Keratinocyte (primary cell): ENCODE data around the gene FEM1B. TPM values are rescaled to one million over a fixed set of nuclear protein-coding genes. Genes with fewer than 3 reads are reported as not detected.

Experiments used
- DNase-seq: peaks from one replicate; pipeline ENCODE4 v3.0.0-alpha.2; 2011; ENCODE audit warnings: low read depth, missing footprints, low spot score
- FAIRE-seq: peaks from 2 replicates; lab custom pipeline; 2011; peaks lifted over from hg19 to GRCh38; lab: Jason Lieb, UNC
- H2AFZ ChIP-seq: 2 replicates; pipeline ENCODE4 v1.6.0; 2012; ENCODE audit warnings: low read length, control low read depth, inconsistent platforms; ENCODE audit not compliant: control insufficient read depth
- H3K27ac ChIP-seq: 2 replicates; pipeline ENCODE4 v1.5.1; 2011; ENCODE audit warnings: low read length; ENCODE audit not compliant: control insufficient read depth, insufficient read depth
- H3K27me3 ChIP-seq: 3 replicates; pipeline ENCODE4 v1.6.0; 2011; ENCODE audit warnings: low read length; ENCODE audit not compliant: control insufficient read depth, insufficient read depth; ENCODE audit errors: extremely low read depth
- H3K36me3 ChIP-seq, 2 experiments: 2 replicates in 1 of 2; 3 replicates in 1 of 2; pipeline ENCODE4 v1.5.1; 2011; ENCODE audit warnings: low read length in 2 of 2, mild to moderate bottlenecking in 1 of 2; ENCODE audit not compliant: control insufficient read depth in 2 of 2, insufficient read depth in 2 of 2; ENCODE audit errors: extremely low read depth in 1 of 2
- H3K4me1 ChIP-seq: 3 replicates; pipeline ENCODE4 v1.5.1; 2011; ENCODE audit warnings: low read length; ENCODE audit not compliant: control insufficient read depth, insufficient read depth; ENCODE audit errors: extremely low read depth
- H3K4me2 ChIP-seq: 3 replicates; pipeline ENCODE4 v1.6.0; 2011; ENCODE audit warnings: low read depth, low read length; ENCODE audit not compliant: control insufficient read depth, insufficient read depth; ENCODE audit errors: extremely low read depth
- H3K4me3 ChIP-seq, 3 experiments: fragments of 200-600 bp in 1 of 3; sonication (generic) in 1 of 3; 2 replicates in 2 of 3; 3 replicates in 1 of 3; pipeline ENCODE4 v1.5.1; 2011 to 2016; ENCODE audit warnings: low read length in 3 of 3, mild to moderate bottlenecking in 3 of 3, control low read depth in 2 of 3, inconsistent platforms in 1 of 3, low read depth in 1 of 3, mixed read lengths in 1 of 3, mixed run types in 1 of 3, moderate library complexity in 1 of 3; ENCODE audit not compliant: control insufficient read depth in 2 of 3, insufficient read depth in 2 of 3; ENCODE audit errors: extremely low read depth in 1 of 3
- H3K79me2 ChIP-seq: 2 replicates; pipeline ENCODE4 v1.6.0; 2012; ENCODE audit warnings: low read length; ENCODE audit not compliant: control insufficient read depth, insufficient read depth
- H3K9ac ChIP-seq: 3 replicates; pipeline ENCODE4 v1.6.0; 2011; ENCODE audit warnings: low read length; ENCODE audit not compliant: control insufficient read depth, insufficient read depth; ENCODE audit errors: extremely low read depth
- H3K9me1 ChIP-seq: 3 replicates; pipeline ENCODE4 v1.6.0; 2011; ENCODE audit warnings: low read length; ENCODE audit not compliant: control insufficient read depth, insufficient read depth; ENCODE audit errors: extremely low read depth
- H3K9me3 ChIP-seq: 2 replicates; pipeline ENCODE4 v1.5.1; 2012; ENCODE audit warnings: low read depth, low read length; ENCODE audit not compliant: control insufficient read depth
- H4K20me1 ChIP-seq: 3 replicates; pipeline ENCODE4 v1.6.0; 2011; ENCODE audit warnings: low read length; ENCODE audit not compliant: control insufficient read depth, insufficient read depth; ENCODE audit errors: extremely low read depth
- EZH2 ChIP-seq: IDR thresholded peaks from one replicate; pipeline ENCODE4 v1.6.1; 2012; ENCODE audit warnings: inconsistent platforms, mild to moderate bottlenecking, low read length, moderate library complexity
- dilution Hi-C: fragments of 300-500 bp; cut with MboI; formaldehyde crosslinking; loops from one replicate; pipeline ENCODE4 v1.7.0; 2020; ENCODE audit warnings: low sequenced_read_pairs; ENCODE audit not compliant: extremely low pct_ligation_motif_present
- polyA plus RNA-seq, 5 experiments: library from polyadenylated mRNA; depleted of rRNA in 3 of 5; stranded (reverse) in 3 of 5; stranded (forward) in 1 of 5; unstranded in 1 of 5; fragments of >200 nt; gene quantifications; 1 replicate in 1 of 5; 2 replicates in 3 of 5; 3 replicates in 1 of 5; pipeline versions ENCODE4 v1.2.1 to v1.2.3, GENCODE V29; 2011 to 2012; ENCODE audit warnings: missing spikeins in 2 of 5, low read depth in 1 of 5, low replicate concordance in 1 of 5
- TF ChIP-seq, protein P1 (sequence below), 3 experiments: IDR thresholded peaks in 1 of 3; conservative IDR thresholded peaks in 1 of 3; optimal IDR thresholded peaks in 1 of 3; 2 replicates in 2 of 3; 3 replicates in 1 of 3; pipeline versions ENCODE3 to v1.5.1; 2011; ENCODE audit warnings: low read length in 3 of 3, mild to moderate bottlenecking in 3 of 3, moderate library complexity in 2 of 3, control low read depth in 1 of 3, inconsistent platforms in 1 of 3; ENCODE audit not compliant: insufficient read depth in 2 of 3; ENCODE audit errors: extremely low read depth in 1 of 3

FEM1B gene
- polyA plus RNA-seq, 1 donor (not counting 4 experiments of a cell fraction or from before 2014, with no cell fraction given): 92.6 TPM

- Histone ChIP-seq H2AFZ (no peak overlapping the region), H3K9me1 (no peaks in the 10 kb centered on the region), H3K9ac (no peak overlapping the region), H3K36me3 (peaks cover 3 to 12% of the 10 kb centered on the region in 2 experiments), H3K4me2 (no peak overlapping the region), H3K79me2 (peaks cover 99% of the 10 kb centered on the region), H3K9me3 (no peaks in the 10 kb centered on the region), H3K4me3 (no peak overlapping the region), H4K20me1 (peaks cover 20% of the 10 kb centered on the region), H3K4me1 (peaks cover 38% of the 10 kb centered on the region), H3K27ac (no peak overlapping the region), H3K27me3 (no peaks in the 10 kb centered on the region)
- dilution Hi-C loops: no loop called here
- no peak for DNase-seq
- TF ChIP-seq, protein P1, sequence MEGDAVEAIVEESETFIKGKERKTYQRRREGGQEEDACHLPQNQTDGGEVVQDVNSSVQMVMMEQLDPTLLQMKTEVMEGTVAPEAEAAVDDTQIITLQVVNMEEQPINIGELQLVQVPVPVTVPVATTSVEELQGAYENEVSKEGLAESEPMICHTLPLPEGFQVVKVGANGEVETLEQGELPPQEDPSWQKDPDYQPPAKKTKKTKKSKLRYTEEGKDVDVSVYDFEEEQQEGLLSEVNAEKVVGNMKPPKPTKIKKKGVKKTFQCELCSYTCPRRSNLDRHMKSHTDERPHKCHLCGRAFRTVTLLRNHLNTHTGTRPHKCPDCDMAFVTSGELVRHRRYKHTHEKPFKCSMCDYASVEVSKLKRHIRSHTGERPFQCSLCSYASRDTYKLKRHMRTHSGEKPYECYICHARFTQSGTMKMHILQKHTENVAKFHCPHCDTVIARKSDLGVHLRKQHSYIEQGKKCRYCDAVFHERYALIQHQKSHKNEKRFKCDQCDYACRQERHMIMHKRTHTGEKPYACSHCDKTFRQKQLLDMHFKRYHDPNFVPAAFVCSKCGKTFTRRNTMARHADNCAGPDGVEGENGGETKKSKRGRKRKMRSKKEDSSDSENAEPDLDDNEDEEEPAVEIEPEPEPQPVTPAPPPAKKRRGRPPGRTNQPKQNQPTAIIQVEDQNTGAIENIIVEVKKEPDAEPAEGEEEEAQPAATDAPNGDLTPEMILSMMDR (optimal IDR thresholded peaks at IDR 0.05 in 1 of 3, IDR thresholded peaks at IDR 0.05 in 1 of 3, conservative IDR thresholded peaks at IDR 0.05 in 1 of 3; ENCODE audit: extremely low read depth in 1 of 3, insufficient read depth in 2 of 3, low read length in 3 of 3): no peak
- no peak for TF ChIP-seq EZH2
- FAIRE-seq: no peak
Measured at GRCh38 chr15:68283401-68283800, 5.9 kb downstream of the FEM1B start.

DNA sequence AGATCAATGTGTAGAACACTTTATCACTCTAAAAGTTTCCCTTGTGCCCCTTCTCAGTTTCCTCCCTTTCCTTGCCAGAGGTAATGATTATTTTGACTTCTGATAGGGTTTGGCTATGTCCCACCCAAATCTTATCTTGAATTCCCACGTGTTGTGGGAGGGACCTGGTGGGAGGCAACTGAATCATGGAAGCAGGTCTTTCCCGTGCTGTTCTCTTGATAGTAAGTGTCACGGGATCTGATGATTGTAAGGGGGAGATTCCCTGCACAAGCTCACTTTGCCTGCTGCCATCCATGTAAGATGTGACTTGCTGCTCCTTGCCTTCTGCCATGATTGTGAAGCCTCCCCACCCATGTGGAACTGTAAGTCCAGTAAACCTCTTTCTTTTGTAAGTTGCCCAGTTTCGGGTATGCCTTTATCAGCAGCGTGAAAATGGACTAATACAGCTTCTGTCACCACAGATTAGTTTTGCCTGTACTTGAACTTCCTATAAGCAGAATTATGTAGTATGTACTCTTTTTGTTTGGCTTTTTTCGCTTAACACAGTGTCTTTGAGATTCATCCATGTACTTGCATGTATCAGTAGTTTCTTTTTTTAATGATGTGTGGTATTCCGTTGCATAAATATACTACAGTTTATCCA, 7.2 kb downstream of the FEM1B start:
- no peak overlapping the region for H3K27ac ChIP-seq
- no peaks in the 10 kb centered on the region for H3K27me3 ChIP-seq
- peaks cover 45% of the 10 kb centered on the region for H3K4me1 ChIP-seq
- H2AFZ ChIP-seq: no peak overlapping the region
- H3K9ac ChIP-seq: no peak overlapping the region
- peaks cover 26% of the 10 kb centered on the region for H4K20me1 ChIP-seq
- H3K9me1 ChIP-seq: no peaks in the 10 kb centered on the region
- FAIRE-seq (no peak), DNase-seq (no peak)
- dilution Hi-C loops: no loop called here
- H3K36me3 ChIP-seq: peaks cover 5 to 12% of the 10 kb centered on the region in 2 experiments
- H3K4me2 ChIP-seq: no peak overlapping the region
- H3K4me3 ChIP-seq: no peak overlapping the region
- no peaks in the 10 kb centered on the region for H3K9me3 ChIP-seq
- H3K79me2 ChIP-seq: peaks cover 99% of the 10 kb centered on the region
- TF ChIP-seq EZH2: no peak
- TF ChIP-seq, protein P1 (optimal IDR thresholded peaks at IDR 0.05 in 1 of 3, IDR thresholded peaks at IDR 0.05 in 1 of 3, conservative IDR thresholded peaks at IDR 0.05 in 1 of 3; ENCODE audit: extremely low read depth in 1 of 3, insufficient read depth in 2 of 3, low read length in 3 of 3): no peak
